H1 (cell line): ENCODE measurements around the gene PTRH1. TPM values are rescaled to one million over a fixed set of nuclear protein-coding genes. Genes with fewer than 3 reads are reported as not detected.

Source experiments
- ATF2 ChIP-seq: IDR thresholded peaks from 2 replicates; pipeline ENCODE4 v1.6.1; 2012; ENCODE audit warnings: low read length, inconsistent platforms
- HDAC2 ChIP-seq, 2 experiments: fragments of 300-600 bp in 1 of 2; sonication (generic) in 1 of 2; IDR thresholded peaks; 2 replicates each; pipeline ENCODE4 v1.6.1; 2011 to 2012; ENCODE audit warnings: low read depth in 2 of 2, low read length in 2 of 2, mild to moderate bottlenecking in 2 of 2, moderate library complexity in 2 of 2, borderline replicate concordance in 1 of 2, inconsistent platforms in 1 of 2
- JUN ChIP-seq: IDR thresholded peaks from 2 replicates; pipeline ENCODE4 v1.6.1; 2011; ENCODE audit warnings: low read depth, mild to moderate bottlenecking, improper control_type of control experiment, low read length
- RAD21 ChIP-seq, 2 experiments: IDR thresholded peaks in 1 of 2; conservative IDR thresholded peaks in 1 of 2; 2 replicates each; pipeline ENCODE4 v1.6.1; 2011; ENCODE audit warnings: low read depth in 2 of 2, low read length in 2 of 2, improper control_type of control experiment in 1 of 2, inconsistent platforms in 1 of 2, mild to moderate bottlenecking in 1 of 2, moderate library complexity in 1 of 2
- SIRT6 ChIP-seq: IDR thresholded peaks from one replicate; pipeline ENCODE4 v1.7.1; 2012; ENCODE audit warnings: low read length, inconsistent platforms
- SUZ12 ChIP-seq: fragments of 200-600 bp; sonication (generic); IDR thresholded peaks from 2 replicates; pipeline ENCODE4 v1.6.1; 2012; ENCODE audit warnings: mild to moderate bottlenecking, inconsistent platforms, low read length, moderate library complexity, mixed read lengths
- YY1 ChIP-seq: IDR thresholded peaks from 2 replicates; pipeline ENCODE4 v1.6.1; 2011; ENCODE audit warnings: low read depth, mild to moderate bottlenecking, low read length
- polyA plus RNA-seq, 7 experiments: library from polyadenylated mRNA; depleted of rRNA in 3 of 7; stranded (reverse) in 5 of 7; unstranded in 2 of 7; fragments of >200 nt in 5 of 7; fragments of 200-250 nt in 2 of 7; gene quantifications; 1 replicate in 5 of 7; 2 replicates in 1 of 7; 4 replicates in 1 of 7; pipeline versions ENCODE4 v1.2.1 to v1.2.3, GENCODE V29; 2011 to 2013; ENCODE audit warnings: missing spikeins in 2 of 7, mixed read lengths in 2 of 7
- total RNA-seq: library from RNA; stranded (reverse); fragmentation: NEBNext Ultra II Directional; extraction: Animal tissue kit (Norgen Biotek cat#: 25700); gene quantifications from 2 replicates; pipeline ENCODE4 v1.2.1, GENCODE V29; 2021
- TF ChIP-seq, protein P1 (sequence below): IDR thresholded peaks from 2 replicates; pipeline ENCODE4 v1.6.1; 2012; ENCODE audit warnings: inconsistent platforms

PTRH1 gene
- total and polyA plus RNA-seq, 2 of the 8 experiments (the other 6 are each of a cell fraction or from before 2014, with no cell fraction given), result 11.1 to 19.8 TPM

DNA sequence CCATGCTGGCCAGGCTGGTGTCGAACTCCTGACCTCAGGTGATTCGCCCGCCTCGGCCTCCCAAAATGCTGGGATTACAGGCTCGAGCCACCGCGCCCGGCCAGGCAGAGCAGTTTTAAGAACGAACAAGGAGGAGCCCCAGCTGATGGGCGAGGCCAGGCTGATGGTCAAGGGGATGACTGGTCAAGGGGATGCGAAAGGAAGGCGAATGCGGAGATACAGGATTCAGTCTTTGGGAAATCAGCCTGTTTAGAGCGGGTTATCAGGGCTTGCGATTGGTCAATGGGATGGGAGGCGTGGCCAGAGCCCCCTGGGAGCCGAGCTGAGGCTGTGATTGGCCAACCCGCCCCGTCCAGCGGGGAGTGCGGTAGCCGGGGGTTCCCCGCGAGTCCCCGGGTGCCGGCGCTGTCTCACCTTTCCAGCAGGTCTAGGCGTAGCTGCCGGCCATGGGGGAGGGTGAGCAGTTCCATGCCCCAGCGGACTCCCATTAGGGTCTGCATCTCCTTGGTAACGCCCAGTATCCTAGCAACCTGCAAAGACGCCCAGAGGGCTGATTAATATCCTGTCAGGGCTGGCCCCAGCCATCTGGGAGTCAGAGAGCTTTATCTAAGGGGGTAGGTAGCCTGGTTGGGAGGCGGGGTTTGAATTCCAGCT is 27.1 kb upstream of the PTRH1 start (continued):
- no peak for TF ChIP-seq JUN
- no peak for TF ChIP-seq YY1
- TF ChIP-seq SIRT6, result no peak
- TF ChIP-seq HDAC2 (IDR thresholded peaks at IDR 0.05; ENCODE audit: borderline replicate concordance in 1 of 2, low read depth in 2 of 2, low read length in 2 of 2), result peak in 1 of 2 experiments; percentile 45; a peak in 1 of 4 replicates
- TF ChIP-seq, protein P1, sequence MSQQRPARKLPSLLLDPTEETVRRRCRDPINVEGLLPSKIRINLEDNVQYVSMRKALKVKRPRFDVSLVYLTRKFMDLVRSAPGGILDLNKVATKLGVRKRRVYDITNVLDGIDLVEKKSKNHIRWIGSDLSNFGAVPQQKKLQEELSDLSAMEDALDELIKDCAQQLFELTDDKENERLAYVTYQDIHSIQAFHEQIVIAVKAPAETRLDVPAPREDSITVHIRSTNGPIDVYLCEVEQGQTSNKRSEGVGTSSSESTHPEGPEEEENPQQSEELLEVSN, result no peak
- peak; percentile 8 to 10; a peak in 2 of 4 replicates for TF ChIP-seq RAD21 (IDR thresholded peaks at IDR 0.05 in 1 of 2, conservative IDR thresholded peaks at IDR 0.05 in 1 of 2; ENCODE audit: low read depth in 2 of 2, low read length in 2 of 2)
- TF ChIP-seq ATF2, result no peak
- no peak for TF ChIP-seq SUZ12
